ENCODE measurements around the gene R3HCC1L. TPM values are rescaled to one million over a fixed set of nuclear protein-coding genes. Genes with fewer than 3 reads are reported as not detected.
"Not testable (repeated sequence)": the region's sequence is repeated elsewhere in the genome, so short reads cannot be mapped to it uniquely, and the experiment has no call there.

R3HCC1L gene
- total RNA-seq, 2 experiments from 2014 or later, result 13.2 to 13.3 TPM

DNA sequence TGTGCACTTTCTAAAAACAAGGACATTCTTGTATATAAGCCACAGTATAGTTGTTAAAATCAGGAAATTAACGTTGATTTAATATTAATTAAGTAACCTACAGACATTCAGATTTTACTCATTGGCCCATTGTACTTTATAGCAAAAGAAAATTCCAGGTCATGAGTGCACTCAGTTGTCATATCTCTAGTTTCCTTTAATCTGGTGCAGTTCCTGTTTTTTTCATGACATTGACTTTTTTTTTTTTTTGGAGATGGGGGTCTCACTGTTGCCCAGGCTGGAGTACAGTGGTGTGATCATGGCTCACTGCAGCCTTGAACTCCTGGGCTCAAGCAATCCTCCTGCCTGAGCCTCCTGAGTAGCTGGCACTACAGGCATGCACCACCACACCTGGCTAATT lies 24.1 kb downstream of the R3HCC1L start:
- H3K9me3 Mint-ChIP-seq, result no peaks in the 10 kb centered on the region
- H3K27me3 Mint-ChIP-seq, result no peaks in the 10 kb centered on the region

GRCh38 chr10:98163941-98164340 lies 29.5 kb downstream of the R3HCC1L start:
- H3K4me1 Mint-ChIP-seq (ENCODE audit: low read depth), result peaks cover 7% of the 10 kb centered on the region
- POLR2A ChIA-PET, result no interaction called here
- H3K4me3 Mint-ChIP-seq, result no peak overlapping the region
- no peaks in the 10 kb centered on the region for H3K27me3 Mint-ChIP-seq
- intact Hi-C loops (cut with micrococcal nuclease), result no loop called here
- H3K9me3 Mint-ChIP-seq, result no peaks in the 10 kb centered on the region
- H3K36me3 Mint-ChIP-seq, result peaks cover 23% of the 10 kb centered on the region
- CTCF ChIA-PET, result no interaction called here
- no peak overlapping the region for H3K27ac Mint-ChIP-seq
- DNase-seq, result no peak

More for the DNA sequence above, 24.1 kb downstream of the R3HCC1L start:
- intact Hi-C loops (cut with micrococcal nuclease), result no loop called here
- no peak for DNase-seq
- CTCF ChIA-PET, result no interaction called here
- Mint-ChIP-seq H3K4me3 (no peak overlapping the region), H3K4me1 (ENCODE audit: low read depth) (peaks cover 25% of the 10 kb centered on the region), H3K27ac (no peak overlapping the region), H3K36me3 (peaks cover 30% of the 10 kb centered on the region)
- POLR2A ChIA-PET, result no interaction called here

GRCh38 chr10:98167191-98167590 lies 32.7 kb downstream of the R3HCC1L start:
- DNase-seq, result no peak
- intact Hi-C loops (cut with micrococcal nuclease), result no loop called here
- ChIA-PET CTCF (interaction anchor here (0.5 to 6.1 kb wide), 4 partner anchors 15 to 540 kb away, joined by 3 to 49 read pairs (median 3); no protein-coding TSS in a partner anchor), POLR2A (interaction anchor here (1.1 kb wide), 1 partner anchor 42 kb away, joined by 3 read pairs; no protein-coding TSS in a partner anchor)
- peaks cover 5% of the 10 kb centered on the region for H3K4me1 Mint-ChIP-seq (ENCODE audit: low read depth)
- no peaks in the 10 kb centered on the region for H3K27me3 Mint-ChIP-seq
- no peak overlapping the region for H3K4me3 Mint-ChIP-seq
- H3K9me3 Mint-ChIP-seq, result no peaks in the 10 kb centered on the region
- peaks cover 26% of the 10 kb centered on the region for H3K36me3 Mint-ChIP-seq
- no peak overlapping the region for H3K27ac Mint-ChIP-seq

- no peak for DNase-seq
- H3K9me3 Mint-ChIP-seq, result no peaks in the 10 kb centered on the region
- H3K4me3 Mint-ChIP-seq, result no peak overlapping the region
- ChIA-PET POLR2A (no interaction called here), CTCF (interaction anchor here (1.3 to 6.1 kb wide), 2 partner anchors 14 to 141 kb away, joined by 3 to 49 read pairs; no protein-coding TSS in a partner anchor)
- peaks cover 5% of the 10 kb centered on the region for H3K4me1 Mint-ChIP-seq (ENCODE audit: low read depth)
- H3K36me3 Mint-ChIP-seq, result peaks cover 24% of the 10 kb centered on the region
- H3K27ac Mint-ChIP-seq, result no peak overlapping the region
- no peaks in the 10 kb centered on the region for H3K27me3 Mint-ChIP-seq
- intact Hi-C loops (cut with micrococcal nuclease), result no loop called here
These were observed 33.7 kb downstream of the R3HCC1L start for GRCh38 chr10:98168147-98168546.

DNA sequence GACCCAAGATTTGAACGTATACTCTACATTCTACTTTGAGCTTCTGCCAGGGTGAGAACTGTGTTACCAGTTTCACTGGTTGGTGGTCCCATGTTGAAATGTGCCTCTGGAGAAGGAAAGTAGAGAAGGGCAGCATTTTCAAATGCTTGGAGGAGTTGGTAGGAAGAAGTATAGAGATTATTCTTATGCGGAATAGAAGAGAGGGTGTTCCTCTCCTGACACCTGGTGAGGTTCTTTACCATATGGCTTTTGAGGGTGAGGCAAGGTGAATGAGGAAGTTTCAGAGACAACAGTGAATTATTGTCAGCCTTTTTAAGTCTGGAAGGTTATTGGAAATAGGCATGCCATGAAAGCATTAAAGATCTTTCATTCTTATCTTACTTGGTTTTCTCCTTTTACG lies 34.3 kb downstream of the R3HCC1L start:
- no peak for DNase-seq
- ChIA-PET CTCF (interaction anchor here (1.0 to 6.1 kb wide), 3 partner anchors 35 to 146 kb away, joined by 3 to 49 read pairs (median 5); partner anchors contain the start of gene R3HCC1L), POLR2A (no interaction called here)
- H3K27ac Mint-ChIP-seq, result no peak overlapping the region
- no peaks in the 10 kb centered on the region for H3K27me3 Mint-ChIP-seq
- H3K4me1 Mint-ChIP-seq (ENCODE audit: low read depth), result peaks cover 5% of the 10 kb centered on the region
- no peaks in the 10 kb centered on the region for H3K9me3 Mint-ChIP-seq
- H3K36me3 Mint-ChIP-seq, result peaks cover 21% of the 10 kb centered on the region
- intact Hi-C loops (cut with micrococcal nuclease), result no loop called here
- no peak overlapping the region for H3K4me3 Mint-ChIP-seq

GRCh38 chr10:98169379-98169778 lies 34.9 kb downstream of the R3HCC1L start:
- ChIA-PET POLR2A (no interaction called here), CTCF (interaction anchor here (0.7 to 6.1 kb wide), 13 partner anchors 25 to 276 kb away, joined by 3 to 49 read pairs (median 4); partner anchors contain the start of genes LOXL4 and R3HCC1L)
- peaks cover 18% of the 10 kb centered on the region for H3K36me3 Mint-ChIP-seq
- DNase-seq, result no peak
- H3K9me3 Mint-ChIP-seq, result no peaks in the 10 kb centered on the region
- H3K4me1 Mint-ChIP-seq (ENCODE audit: low read depth), result peaks cover 5% of the 10 kb centered on the region
- H3K27ac Mint-ChIP-seq, result no peak overlapping the region
- intact Hi-C loops (cut with micrococcal nuclease), result no loop called here
- no peaks in the 10 kb centered on the region for H3K27me3 Mint-ChIP-seq
- no peak overlapping the region for H3K4me3 Mint-ChIP-seq

DNA sequence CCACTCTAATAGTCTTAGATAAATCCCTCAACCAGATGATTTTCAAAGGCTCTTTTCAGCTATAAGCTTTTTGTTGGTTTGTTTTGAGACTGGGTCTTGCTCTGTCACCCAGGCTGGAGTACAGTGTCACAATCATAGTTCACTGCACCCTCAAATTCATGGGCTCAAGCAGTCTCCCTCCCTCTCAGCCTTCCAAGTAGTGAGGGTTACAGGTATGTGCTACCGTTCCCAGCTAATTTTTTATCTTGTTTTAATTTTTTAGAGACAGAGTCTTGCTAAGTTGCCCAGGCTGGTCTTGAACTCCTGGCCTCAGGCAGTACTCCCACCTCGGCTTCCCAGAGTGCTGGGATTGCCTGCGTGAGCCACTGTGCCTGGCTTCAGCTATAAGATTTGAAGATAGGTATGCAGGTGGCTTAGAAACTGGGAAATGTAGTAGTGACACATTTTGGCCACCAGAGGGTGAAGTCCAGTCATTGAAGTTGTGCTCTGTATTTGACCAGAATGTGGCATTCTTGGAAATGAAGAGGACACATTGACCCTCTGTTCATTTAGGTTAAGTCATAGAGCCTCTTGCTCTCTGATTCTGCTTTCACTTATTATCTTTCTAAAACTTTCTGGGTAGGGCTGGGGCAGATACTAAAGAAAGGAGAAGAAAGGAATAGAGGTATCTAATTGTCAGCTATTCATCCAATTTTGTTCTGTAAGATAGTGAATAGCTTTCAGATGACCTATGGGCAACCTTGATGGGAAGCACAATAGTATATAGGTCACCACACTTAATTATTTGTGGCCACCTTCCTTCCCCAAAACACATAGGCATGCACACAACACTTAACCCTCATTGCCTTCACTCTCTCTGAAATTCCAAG lies 36.0 kb downstream of the R3HCC1L start:
- intact Hi-C loops (cut with micrococcal nuclease), result loop anchor here (1.0 kb wide), 1 partner anchor 139 kb away; no protein-coding TSS in a partner anchor

DNA sequence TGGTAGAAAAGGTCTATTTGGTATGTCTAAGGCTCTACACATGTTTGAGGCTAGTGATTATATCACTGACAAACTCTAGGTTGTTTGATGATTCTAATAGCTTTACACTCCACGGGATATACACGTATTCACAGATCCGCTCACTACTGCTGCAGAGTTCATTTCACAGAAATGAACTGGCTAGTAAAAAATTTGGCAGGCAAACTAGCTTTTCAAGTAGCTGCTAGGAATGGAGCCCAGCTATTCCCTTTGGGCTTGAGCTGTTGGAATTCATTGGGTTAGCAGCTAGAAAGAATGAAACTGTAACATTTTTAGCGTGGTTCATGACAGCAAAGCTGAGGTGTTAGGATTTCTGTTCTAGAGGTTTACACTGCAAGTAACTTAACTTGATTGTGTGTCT lies 37.6 kb downstream of the R3HCC1L start:
- CTCF ChIA-PET, result interaction anchor here (0.8 to 6.1 kb wide), 9 partner anchors 10 to 141 kb away, joined by 3 to 49 read pairs (median 5); partner anchors contain the start of gene R3HCC1L
- POLR2A ChIA-PET, result no interaction called here
- Mint-ChIP-seq H3K4me3 (no peak overlapping the region), H3K27ac (no peak overlapping the region), H3K36me3 (peaks cover 20% of the 10 kb centered on the region), H3K27me3 (no peaks in the 10 kb centered on the region), H3K9me3 (no peaks in the 10 kb centered on the region), H3K4me1 (ENCODE audit: low read depth) (peaks cover 19% of the 10 kb centered on the region)
- DNase-seq, result no peak
- intact Hi-C loops (cut with micrococcal nuclease), result no loop called here

More for the DNA sequence above, 36.0 kb downstream of the R3HCC1L start:
- H3K4me1 Mint-ChIP-seq (ENCODE audit: low read depth), result peaks cover 10% of the 10 kb centered on the region
- POLR2A ChIA-PET, result interaction anchor here (0.6 kb wide), 1 partner anchor 28 kb away, joined by 3 read pairs; no protein-coding TSS in a partner anchor
- peak; percentile 14 for DNase-seq
- no peaks in the 10 kb centered on the region for H3K27me3 Mint-ChIP-seq
- CTCF ChIA-PET, result interaction anchor here (0.6 to 6.1 kb wide), 36 partner anchors 8 to 1168 kb away, joined by 3 to 49 read pairs (median 4); partner anchors contain the start of genes HPS1, LOXL4 and ZFYVE27
- no peaks in the 10 kb centered on the region for H3K9me3 Mint-ChIP-seq
- H3K4me3 Mint-ChIP-seq, result no peak overlapping the region
- no peak overlapping the region for H3K27ac Mint-ChIP-seq
- peaks cover 18% of the 10 kb centered on the region for H3K36me3 Mint-ChIP-seq

- ChIA-PET POLR2A (no interaction called here), CTCF (interaction anchor here (1.5 to 6.1 kb wide), 4 partner anchors 10 to 136 kb away, joined by 5 to 49 read pairs (median 6); partner anchors contain the start of gene R3HCC1L)
- no peak overlapping the region for H3K27ac Mint-ChIP-seq
- peaks cover 24% of the 10 kb centered on the region for H3K36me3 Mint-ChIP-seq
- peaks cover 23% of the 10 kb centered on the region for H3K4me1 Mint-ChIP-seq (ENCODE audit: low read depth)
- no peak for DNase-seq
- H3K4me3 Mint-ChIP-seq, result no peak overlapping the region
- H3K27me3 Mint-ChIP-seq, result no peaks in the 10 kb centered on the region
- intact Hi-C loops (cut with micrococcal nuclease), result no loop called here
- no peaks in the 10 kb centered on the region for H3K9me3 Mint-ChIP-seq
These were observed 38.0 kb downstream of the R3HCC1L start for GRCh38 chr10:98172495-98172894.

DNA sequence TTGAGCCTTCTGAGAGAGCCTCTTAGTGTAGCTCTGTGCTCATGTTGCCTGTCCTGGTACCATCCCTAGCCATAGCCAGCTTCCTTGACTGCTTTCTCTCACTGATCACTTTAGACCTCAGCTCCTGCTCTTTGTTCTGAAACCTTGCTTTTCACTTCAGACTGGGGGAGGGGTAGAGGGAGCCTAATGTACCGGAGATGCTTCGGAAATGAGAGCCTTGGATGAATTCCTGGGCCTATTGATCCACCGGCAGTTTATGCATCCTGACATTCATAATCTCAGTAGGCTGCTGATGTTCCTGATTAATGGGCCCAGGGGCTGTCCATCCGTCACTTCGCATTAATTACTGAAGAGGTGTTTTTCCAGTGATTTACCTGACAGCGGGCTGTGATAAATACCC lies 38.8 kb downstream of the R3HCC1L start:
- ChIA-PET POLR2A (no interaction called here), CTCF (no interaction called here)
- Mint-ChIP-seq H3K4me3 (no peak overlapping the region), H3K36me3 (peaks cover 31% of the 10 kb centered on the region), H3K27ac (no peak overlapping the region), H3K9me3 (no peaks in the 10 kb centered on the region), H3K4me1 (ENCODE audit: low read depth) (peaks cover 29% of the 10 kb centered on the region), H3K27me3 (no peaks in the 10 kb centered on the region)
- no peak for DNase-seq
- intact Hi-C loops (cut with micrococcal nuclease), result no loop called here

DNA sequence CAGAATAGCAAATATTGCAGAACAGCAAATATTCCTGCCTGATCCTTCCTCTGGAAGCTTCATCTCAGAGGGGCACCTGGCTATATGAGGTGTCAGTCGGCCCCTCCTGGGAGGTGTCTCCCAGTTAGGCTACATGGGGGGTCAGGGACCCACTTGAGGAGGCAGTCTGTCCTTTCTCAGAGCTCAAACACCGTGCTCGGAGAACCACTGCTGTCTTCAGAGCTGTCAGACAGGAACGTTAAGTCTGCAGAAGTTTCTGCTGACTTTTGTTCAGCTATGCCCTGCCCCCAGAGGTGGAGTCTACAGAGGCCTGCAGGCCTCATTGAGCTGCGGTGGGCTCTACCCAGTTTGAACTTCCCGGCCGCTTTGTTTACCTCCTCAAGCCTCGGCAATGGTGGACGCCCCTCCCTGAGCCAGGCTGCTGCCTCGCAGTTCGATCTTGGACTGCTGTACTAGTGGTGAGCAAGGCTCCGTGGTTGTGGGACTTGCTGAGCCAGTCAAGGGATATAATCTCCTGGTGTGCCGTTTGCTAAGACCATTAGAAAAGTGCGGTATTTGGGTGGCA lies 48.0 kb downstream of the R3HCC1L start:
- CTCF ChIA-PET, result interaction anchor here (0.7 to 1.0 kb wide), 2 partner anchors 11 to 15 kb away, joined by 3 read pairs; no protein-coding TSS in a partner anchor
- POLR2A ChIA-PET; H3K27ac Mint-ChIP-seq; H3K9me3 Mint-ChIP-seq; H3K4me3 Mint-ChIP-seq; H3K27me3 Mint-ChIP-seq; intact Hi-C loops (cut with micrococcal nuclease); DNase-seq: not testable (repeated sequence)
- Mint-ChIP-seq H3K4me1 (ENCODE audit: low read depth) (peaks cover 56% of the 10 kb centered on the region), H3K36me3 (peaks cover 75% of the 10 kb centered on the region)

DNA sequence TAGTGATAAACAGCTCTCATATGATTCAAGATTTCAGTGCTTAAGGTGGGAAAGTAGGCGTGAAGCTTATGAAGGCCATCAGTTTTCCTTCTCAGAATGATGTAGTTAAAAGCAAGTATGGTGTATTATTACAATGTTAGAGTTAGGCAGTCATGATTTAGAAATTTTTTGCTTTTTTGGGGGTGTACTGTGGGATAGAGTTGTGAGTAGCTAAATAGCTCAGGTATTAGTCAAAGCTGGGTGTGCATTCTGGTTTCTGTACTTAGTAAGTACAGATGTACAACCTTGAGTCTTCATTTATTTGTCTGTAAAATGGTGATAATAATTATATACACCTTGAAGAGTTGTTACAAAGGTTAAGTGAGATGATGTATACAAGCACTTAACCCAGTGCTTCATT lies 52.2 kb downstream of the R3HCC1L start:
- CTCF ChIA-PET, result no interaction called here
- Mint-ChIP-seq H3K27ac (no peak overlapping the region), H3K27me3 (no peaks in the 10 kb centered on the region), H3K4me1 (ENCODE audit: low read depth) (peaks cover 25% of the 10 kb centered on the region), H3K9me3 (peaks cover 7% of the 10 kb centered on the region), H3K36me3 (peaks cover 59% of the 10 kb centered on the region), H3K4me3 (no peak overlapping the region)
- no peak for DNase-seq
- POLR2A ChIA-PET, result no interaction called here
- intact Hi-C loops (cut with micrococcal nuclease), result no loop called here

Measured in activated CD4-positive, alpha-beta memory T cell treated with anti-CD3 and anti-CD28 coated beads for 36 hours (primary cell).